NB4 (cell line): ENCODE measurements around the gene AGPAT2.

Experiments
- CTCF ChIP-seq: IDR thresholded peaks from one replicate; pipeline ENCODE4 v1.5.1; 2012; ENCODE audit warnings: low read depth, low read length
- MAX ChIP-seq: IDR thresholded peaks from 2 replicates; pipeline ENCODE4 v1.6.1; 2011; ENCODE audit warnings: low read depth, low read length
- POLR2A ChIP-seq: IDR thresholded peaks from 2 replicates; pipeline ENCODE4 v1.6.1; 2011; ENCODE audit warnings: mild to moderate bottlenecking; ENCODE audit not compliant: insufficient read length; ENCODE audit errors: extremely low read depth

- TF ChIP-seq CTCF (no peak), POLR2A (no peak), MAX (no peak)
Observed at GRCh38 chr9:136719195-136719880, 32.1 kb upstream of the AGPAT2 start.
